ENCODE results near the gene WNT6. TPM values are rescaled to one million over a fixed set of nuclear protein-coding genes. Genes with fewer than 3 reads are reported as not detected.

WNT6 gene
- total RNA-seq, 4 donors from 2014 or later, result 0.19 to 2.7 (median 0.62) TPM

GRCh38 chr2:218892693-218893348, 33.2 kb downstream of the WNT6 start:
- ATAC-seq (ENCODE audit: low FRiP score) (peak; percentile 43), DNase-seq (ENCODE audit: low spot score) (no peak)
- TF ChIP-seq CTCF (IDR thresholded peaks at IDR 0.05), result no peak

- no peak for TF ChIP-seq CTCF (IDR thresholded peaks at IDR 0.05)
- ATAC-seq (ENCODE audit: low FRiP score) (no peak), DNase-seq (ENCODE audit: low spot score) (no peak)
These were observed 33.9 kb downstream of the WNT6 start for GRCh38 chr2:218893349-218894150.

- TF ChIP-seq CTCF (IDR thresholded peaks at IDR 0.05), result no peak
- ATAC-seq (ENCODE audit: low FRiP score) (no peak), DNase-seq (ENCODE audit: low spot score) (no peak)
These were observed 34.7 kb downstream of the WNT6 start for GRCh38 chr2:218894151-218894879.

- ATAC-seq (ENCODE audit: low FRiP score) (no peak), DNase-seq (ENCODE audit: low spot score) (no peak)
- TF ChIP-seq CTCF (IDR thresholded peaks at IDR 0.05), result no peak
These were observed 35.2 kb downstream of the WNT6 start for GRCh38 chr2:218894880-218895157.

GRCh38 chr2:218895326-218895725, 35.7 kb downstream of the WNT6 start:
- no peak for TF ChIP-seq CTCF (IDR thresholded peaks at IDR 0.05)
- ATAC-seq (ENCODE audit: low FRiP score) (no peak), DNase-seq (ENCODE audit: low spot score) (no peak)

- TF ChIP-seq CTCF (IDR thresholded peaks at IDR 0.05), result no peak
- no peak for ATAC-seq (ENCODE audit: low FRiP score)
- no peak for DNase-seq (ENCODE audit: low spot score)
These were observed 36.3 kb downstream of the WNT6 start for GRCh38 chr2:218895759-218896500.
